Tibial nerve (tissue), 4 donors: ENCODE measurements around the gene HBA2. TPM values are rescaled to one million over a fixed set of nuclear protein-coding genes. Genes with fewer than 3 reads are reported as not detected.
"Not testable (repeated sequence)": the region's sequence is repeated elsewhere in the genome, so short reads cannot be mapped to it uniquely, and the experiment has no call there.

ENCODE experiments used
- DNase-seq, 2 donors: peaks; one replicate each; pipeline ENCODE4 v3.0.0-alpha.2; 2019; ENCODE audit warnings: low spot score in 2 of 2
- H3K27ac ChIP-seq, 4 donors: fragments of 200-600 bp; sonication (generic) in 3 of 4; one replicate each; pipeline ENCODE4 v1.5.1; 2017 to 2019; ENCODE audit warnings: mild to moderate bottlenecking in 1 of 4
- H3K27me3 ChIP-seq, 2 donors: fragments of 200-600 bp; sonication (generic) in 1 of 2; one replicate each; pipeline versions ENCODE4 v1.5.1 to v1.6.0; 2017 to 2019
- H3K36me3 ChIP-seq, 3 donors: fragments of 200-600 bp; sonication (generic); one replicate each; pipeline ENCODE4 v1.5.1; 2018 to 2019
- H3K4me1 ChIP-seq, 4 donors: fragments of 200-600 bp; sonication (generic) in 3 of 4; one replicate each; pipeline ENCODE4 v1.5.1; 2017 to 2019
- H3K4me3 ChIP-seq, 4 donors: fragments of 200-600 bp; sonication (generic) in 3 of 4; one replicate each; pipeline ENCODE4 v1.5.1; 2017 to 2019; ENCODE audit warnings: mild to moderate bottlenecking in 1 of 4, moderate library complexity in 1 of 4
- H3K9me3 ChIP-seq, 4 donors: fragments of 200-600 bp; sonication (generic) in 3 of 4; one replicate each; pipeline ENCODE4 v1.5.1; 2017 to 2019
- CTCF ChIP-seq, 5 experiments: fragments of 200-600 bp in 3 of 5; fragments of 450-650 bp in 2 of 5; sonication (generic) in 3 of 5; IDR thresholded peaks; one replicate each; pipeline ENCODE4 v1.5.1; 2016 to 2019; ENCODE audit warnings: antibody characterized with exemption in 5 of 5, mild to moderate bottlenecking in 3 of 5, moderate library complexity in 2 of 5
- EP300 ChIP-seq, 2 donors: sonication (generic); formaldehyde crosslinking; IDR thresholded peaks; one replicate each; pipeline ENCODE4 v1.6.1; 2017; ENCODE audit warnings: antibody characterized with exemption in 2 of 2, mild to moderate bottlenecking in 1 of 2
- POLR2A ChIP-seq, 2 donors: fragments of 450-650 bp; IDR thresholded peaks; one replicate each; pipeline ENCODE4 v1.6.1; 2017; ENCODE audit warnings: antibody characterized with exemption in 2 of 2, mild to moderate bottlenecking in 2 of 2, moderate library complexity in 2 of 2
- WGBS, 2 donors: methylation state at CpG; one replicate each; pipeline ENCODE4 v1.1.5; 2018; 5-methylcytosine and 5-hydroxymethylcytosine counted together
- total RNA-seq, 4 donors: library from RNA; depleted of rRNA; stranded (reverse); fragments of >200 nt; gene quantifications; one replicate each; pipeline ENCODE4 v1.1.0, GENCODE V29; 2016

Gene HBA2
- total RNA-seq, 4 donors from 2014 or later: 10.1 to 495 (median 102) TPM

- Histone ChIP-seq H3K9me3 (no peaks in the 10 kb centered on the region), H3K27me3 (peaks cover 0 to 37% of the 10 kb centered on the region in 2 donors)
- 69 to 79% methylated on average over 16 to 17 of the region's 17 CpGs for WGBS, 2 donors
Measured at GRCh38 chr16:152141-153128, 20.2 kb upstream of the HBA2 start, which contains the start of gene HBZ. Gene HBZ, plus strand, starts transcription at chr16:152644. Its CDS starts 266 bp downstream, at chr16:152910.

GRCh38 chr16:153129-153521 is 19.6 kb upstream of the HBA2 start:
- not testable (repeated sequence) for DNase-seq, H3K36me3 ChIP-seq, H3K9me3 ChIP-seq, H3K4me3 ChIP-seq, H3K27ac ChIP-seq
- Histone ChIP-seq H3K4me1 (peaks cover 0 to 11% (median 9%) of the 10 kb centered on the region in 4 donors), H3K27me3 (peaks cover 0 to 44% of the 10 kb centered on the region in 2 donors)
- WGBS, 2 donors: 65 to 67% methylated on average over 5 of the region's 6 CpGs

More at GRCh38 chr16:152141-153128, 20.2 kb upstream of the HBA2 start, which contains the start of gene HBZ:
- Histone ChIP-seq H3K4me3 (no peak within 1 kb of the TSS), H3K36me3 (no peaks in the 10 kb centered on the region), H3K4me1 (peaks cover 0 to 11% (median 9%) of the 10 kb centered on the region in 4 donors), H3K27ac (no peak within 1 kb of the TSS)
- DNase-seq: no peak
- no peak for TF ChIP-seq EP300 (IDR thresholded peaks at IDR 0.05)
- no peak for TF ChIP-seq CTCF (IDR thresholded peaks at IDR 0.05)
- no peak for TF ChIP-seq POLR2A (IDR thresholded peaks at IDR 0.05)

- not testable (repeated sequence) for DNase-seq, H3K36me3 ChIP-seq, H3K9me3 ChIP-seq, H3K27ac ChIP-seq
- Histone ChIP-seq H3K27me3 (peaks cover 0 to 46% of the 10 kb centered on the region in 2 donors), H3K4me3 (peak overlapping the region in 1 of 4 donors; percentile 50), H3K4me1 (peaks cover 0 to 11% (median 9%) of the 10 kb centered on the region in 4 donors)
- no CpG with 5 or more reads among the region's 74 CpGs for WGBS, 2 donors
Measured at GRCh38 chr16:153550-154216, 19.0 kb upstream of the HBA2 start.

GRCh38 chr16:154217-155030 is 18.3 kb upstream of the HBA2 start:
- no peak for DNase-seq
- peaks cover 0 to 11% (median 9%) of the 10 kb centered on the region in 4 donors for H3K4me1 ChIP-seq
- H3K27me3 ChIP-seq: peaks cover 0 to 46% of the 10 kb centered on the region in 2 donors
- 1 to 2% methylated on average over 38 of the region's 59 CpGs for WGBS, 2 donors
- H3K4me3 ChIP-seq: peak overlapping the region; percentile 25 to 51 (median 48)
- peak overlapping the region in 1 of 4 donors; percentile 11 for H3K27ac ChIP-seq
- no peaks in the 10 kb centered on the region for H3K9me3 ChIP-seq
- H3K36me3 ChIP-seq: no peaks in the 10 kb centered on the region
- TF ChIP-seq EP300 (IDR thresholded peaks at IDR 0.05): no peak
- no peak for TF ChIP-seq POLR2A (IDR thresholded peaks at IDR 0.05)
- no peak for TF ChIP-seq CTCF (IDR thresholded peaks at IDR 0.05)

- TF ChIP-seq EP300 (IDR thresholded peaks at IDR 0.05) (no peak), CTCF (IDR thresholded peaks at IDR 0.05) (no peak), POLR2A (IDR thresholded peaks at IDR 0.05) (no peak)
- no peak for DNase-seq
- H3K4me3 ChIP-seq: peak overlapping the region in 1 of 4 donors; percentile 50
- 61 to 63% methylated on average over 7 of the region's 7 CpGs for whole genome bisulfite sequencing, 2 donors
- peaks cover 0 to 46% of the 10 kb centered on the region in 2 donors for H3K27me3 ChIP-seq
- peaks cover 0 to 11% (median 9%) of the 10 kb centered on the region in 4 donors for H3K4me1 ChIP-seq
- H3K36me3 ChIP-seq: no peaks in the 10 kb centered on the region
- no peaks in the 10 kb centered on the region for H3K9me3 ChIP-seq
- H3K27ac ChIP-seq: no peak overlapping the region
Measured at GRCh38 chr16:155031-155398, 17.7 kb upstream of the HBA2 start.
